Bronchial epithelial cell (primary cell): ENCODE data around the gene DSCAM. TPM values are rescaled to one million over a fixed set of nuclear protein-coding genes. Genes with fewer than 3 reads are reported as not detected.

Source experiments
- DNase-seq: peaks from one replicate; pipeline ENCODE4 v3.0.0-alpha.2; 2010; ENCODE audit warnings: low read depth
- FAIRE-seq: peaks from 2 replicates; lab custom pipeline; 2011; peaks lifted over from hg19 to GRCh38; lab: Jason Lieb, UNC
- H3K27me3 ChIP-seq: 2 replicates; pipeline ENCODE4 v1.5.1; 2011; ENCODE audit warnings: low read length; ENCODE audit not compliant: control insufficient read depth, insufficient read depth
- H3K36me3 ChIP-seq: 2 replicates; pipeline ENCODE4 v1.5.1; 2011; ENCODE audit warnings: low read length; ENCODE audit not compliant: control insufficient read depth, insufficient read depth
- H3K4me3 ChIP-seq: 2 replicates; pipeline ENCODE4 v1.5.1; 2011; ENCODE audit warnings: mild to moderate bottlenecking, low read depth, low read length, control low read depth
- total RNA-seq: library from RNA; depleted of rRNA; stranded (reverse); fragments of >200 nt; gene quantifications from 2 replicates; pipeline ENCODE4 v1.2.1, GENCODE V29; 2014
- TF ChIP-seq, protein P1 (sequence below): IDR thresholded peaks from 2 replicates; pipeline ENCODE4 v1.5.1; 2011; ENCODE audit warnings: mild to moderate bottlenecking, moderate library complexity, low read length, control low read depth, inconsistent platforms; ENCODE audit not compliant: insufficient read depth, severe bottlenecking

The DSCAM gene
- total RNA-seq, 1 donor from 2014 or later: 0.53 TPM

DNA sequence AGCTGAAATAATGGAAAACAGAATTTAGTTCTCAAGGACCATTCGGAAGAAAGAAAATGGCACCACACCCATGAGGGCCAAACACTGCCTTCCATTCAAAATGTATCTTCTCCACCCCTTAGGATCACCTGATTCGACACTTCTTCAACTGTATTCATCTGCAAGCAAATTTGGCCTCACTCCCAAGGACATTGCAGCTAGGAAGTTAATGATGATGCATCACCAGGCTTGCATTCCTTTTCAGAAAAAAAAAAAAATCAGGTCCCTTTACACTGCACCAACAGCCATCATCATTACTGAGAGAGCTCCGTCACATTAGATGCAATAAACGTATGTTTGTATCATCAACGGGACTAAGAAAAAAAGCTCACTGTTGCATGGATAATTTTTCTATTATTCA, 611.4 kb downstream of the DSCAM start:
- Histone ChIP-seq H3K27me3 (no peaks in the 10 kb centered on the region), H3K36me3 (no peaks in the 10 kb centered on the region), H3K4me3 (no peak overlapping the region)
- TF ChIP-seq, protein P1, sequence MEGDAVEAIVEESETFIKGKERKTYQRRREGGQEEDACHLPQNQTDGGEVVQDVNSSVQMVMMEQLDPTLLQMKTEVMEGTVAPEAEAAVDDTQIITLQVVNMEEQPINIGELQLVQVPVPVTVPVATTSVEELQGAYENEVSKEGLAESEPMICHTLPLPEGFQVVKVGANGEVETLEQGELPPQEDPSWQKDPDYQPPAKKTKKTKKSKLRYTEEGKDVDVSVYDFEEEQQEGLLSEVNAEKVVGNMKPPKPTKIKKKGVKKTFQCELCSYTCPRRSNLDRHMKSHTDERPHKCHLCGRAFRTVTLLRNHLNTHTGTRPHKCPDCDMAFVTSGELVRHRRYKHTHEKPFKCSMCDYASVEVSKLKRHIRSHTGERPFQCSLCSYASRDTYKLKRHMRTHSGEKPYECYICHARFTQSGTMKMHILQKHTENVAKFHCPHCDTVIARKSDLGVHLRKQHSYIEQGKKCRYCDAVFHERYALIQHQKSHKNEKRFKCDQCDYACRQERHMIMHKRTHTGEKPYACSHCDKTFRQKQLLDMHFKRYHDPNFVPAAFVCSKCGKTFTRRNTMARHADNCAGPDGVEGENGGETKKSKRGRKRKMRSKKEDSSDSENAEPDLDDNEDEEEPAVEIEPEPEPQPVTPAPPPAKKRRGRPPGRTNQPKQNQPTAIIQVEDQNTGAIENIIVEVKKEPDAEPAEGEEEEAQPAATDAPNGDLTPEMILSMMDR: no peak
- DNase-seq: no peak
- no peak for FAIRE-seq

DNA sequence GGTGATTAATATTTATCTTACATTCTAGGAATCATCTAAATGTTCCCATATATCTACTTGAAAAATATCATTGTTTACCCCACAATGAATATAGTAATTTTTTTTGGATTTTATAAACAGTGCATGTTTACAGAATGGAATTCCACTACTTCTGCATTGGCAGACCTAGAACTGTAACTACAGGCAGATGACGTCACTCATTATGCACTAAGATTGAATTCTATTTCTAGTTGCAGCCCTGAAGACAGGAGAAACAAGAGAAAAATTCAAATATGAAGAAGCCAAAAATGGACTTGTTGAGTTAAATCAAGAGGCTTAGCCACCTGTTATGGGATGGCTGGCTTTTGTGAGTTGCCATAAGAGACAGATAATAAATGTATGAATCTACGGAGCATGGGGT, 615.0 kb downstream of the DSCAM start:
- FAIRE-seq (no peak), DNase-seq (no peak)
- Histone ChIP-seq H3K36me3 (no peaks in the 10 kb centered on the region), H3K27me3 (no peaks in the 10 kb centered on the region), H3K4me3 (no peak overlapping the region)
- TF ChIP-seq, protein P1: no peak

DNA sequence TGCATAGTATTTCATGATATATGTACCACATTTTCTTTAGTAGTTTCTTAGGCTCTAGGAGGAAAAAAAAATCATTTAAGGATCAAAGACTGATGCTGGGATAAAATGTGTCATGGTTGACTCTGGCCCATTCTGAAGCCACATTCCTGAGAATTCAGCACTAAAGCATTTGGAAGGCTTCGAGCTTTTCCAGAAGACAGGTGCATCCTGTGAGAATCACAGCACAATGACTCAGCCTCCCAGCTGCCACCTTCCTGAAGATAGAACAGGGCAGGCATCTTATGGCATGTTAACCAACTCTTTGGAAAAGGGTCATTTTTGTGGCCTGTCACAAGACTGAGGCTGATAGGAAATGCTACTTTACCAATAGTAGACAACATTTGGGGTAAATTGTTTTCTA, 619.9 kb downstream of the DSCAM start:
- Histone ChIP-seq H3K27me3 (no peaks in the 10 kb centered on the region), H3K36me3 (no peaks in the 10 kb centered on the region), H3K4me3 (no peak overlapping the region)
- TF ChIP-seq, protein P1: no peak
- FAIRE-seq (no peak), DNase-seq (no peak)

DNA sequence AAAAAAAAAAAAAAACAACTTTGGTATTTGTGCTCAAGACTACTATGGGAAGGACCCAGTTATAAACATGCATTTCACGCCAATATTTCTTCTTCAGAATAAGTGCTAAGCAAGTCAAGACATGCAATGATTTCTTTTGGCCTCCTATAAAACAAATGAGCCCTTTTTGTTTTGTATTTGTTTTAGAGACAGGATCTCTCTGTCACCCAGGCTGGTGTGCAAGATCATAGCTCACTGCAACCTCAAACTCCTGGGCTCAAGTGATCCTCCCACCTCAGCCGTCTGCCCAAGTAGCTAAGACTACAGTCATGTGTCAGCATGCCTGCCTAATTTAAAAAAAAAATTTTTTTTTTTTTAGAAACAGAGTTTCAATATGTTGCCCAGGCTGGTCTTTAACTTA, 631.0 kb downstream of the DSCAM start:
- TF ChIP-seq, protein P1: no peak
- Histone ChIP-seq H3K4me3 (no peak overlapping the region), H3K27me3 (no peaks in the 10 kb centered on the region), H3K36me3 (no peaks in the 10 kb centered on the region)
- FAIRE-seq: no peak
- peak; percentile 85 for DNase-seq

DNA sequence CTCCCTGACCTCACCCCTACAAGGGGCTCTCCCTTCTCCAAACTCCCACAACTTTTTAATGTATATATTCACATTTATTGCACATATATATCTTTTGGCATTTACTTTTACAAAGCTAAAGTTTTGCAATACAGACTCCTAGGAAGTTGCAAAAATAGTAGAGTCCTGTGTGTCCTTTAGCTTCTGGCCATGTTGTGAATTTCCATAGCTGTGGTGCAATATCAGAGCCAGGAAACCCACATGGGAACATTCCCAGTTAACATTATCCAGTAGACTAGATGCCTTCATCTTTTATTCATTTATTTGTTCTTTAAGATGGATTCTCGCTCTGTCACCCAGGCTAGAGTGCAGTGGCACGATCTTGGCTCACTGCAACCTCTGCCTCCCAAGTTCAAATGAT, 636.7 kb downstream of the DSCAM start:
- TF ChIP-seq, protein P1: no peak
- Histone ChIP-seq H3K36me3 (no peaks in the 10 kb centered on the region), H3K4me3 (no peak overlapping the region), H3K27me3 (no peaks in the 10 kb centered on the region)
- FAIRE-seq: no peak
- no peak for DNase-seq

DNA sequence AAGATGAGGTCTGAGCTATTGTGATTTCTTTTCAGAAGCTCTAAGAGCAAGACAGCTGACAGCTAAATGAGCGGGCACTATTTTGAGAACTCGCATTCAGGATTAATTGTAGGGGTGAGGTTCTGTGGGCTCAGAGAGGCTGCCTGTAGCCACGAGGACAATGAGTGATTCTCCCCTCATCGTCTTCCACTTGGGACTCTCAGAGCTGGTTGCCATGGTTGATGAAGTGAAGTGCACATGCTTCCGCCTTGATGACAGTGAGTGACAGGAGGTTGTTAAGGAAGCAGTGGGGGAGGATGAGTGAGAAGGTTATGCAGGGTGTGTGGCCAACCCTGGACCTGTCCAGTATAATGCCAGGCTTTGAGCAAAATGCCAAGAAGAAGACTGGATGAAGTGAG, 638.0 kb downstream of the DSCAM start:
- FAIRE-seq: no peak
- DNase-seq: no peak
- H3K36me3 ChIP-seq: no peaks in the 10 kb centered on the region
- H3K4me3 ChIP-seq: no peak overlapping the region
- TF ChIP-seq, protein P1: no peak
- no peaks in the 10 kb centered on the region for H3K27me3 ChIP-seq
